ENCODE data around the gene ITGA5. TPM values are rescaled to one million over a fixed set of nuclear protein-coding genes. Genes with fewer than 3 reads are reported as not detected.
A peak's percentile ranks its signal among the peaks of the same experiment; 100 is the strongest.

ITGA5 gene
- total and polyA plus RNA-seq, 2 of the 13 experiments (the other 11 are each of a cell fraction or from before 2014, with no cell fraction given): 0.20 to 0.40 TPM

DNA sequence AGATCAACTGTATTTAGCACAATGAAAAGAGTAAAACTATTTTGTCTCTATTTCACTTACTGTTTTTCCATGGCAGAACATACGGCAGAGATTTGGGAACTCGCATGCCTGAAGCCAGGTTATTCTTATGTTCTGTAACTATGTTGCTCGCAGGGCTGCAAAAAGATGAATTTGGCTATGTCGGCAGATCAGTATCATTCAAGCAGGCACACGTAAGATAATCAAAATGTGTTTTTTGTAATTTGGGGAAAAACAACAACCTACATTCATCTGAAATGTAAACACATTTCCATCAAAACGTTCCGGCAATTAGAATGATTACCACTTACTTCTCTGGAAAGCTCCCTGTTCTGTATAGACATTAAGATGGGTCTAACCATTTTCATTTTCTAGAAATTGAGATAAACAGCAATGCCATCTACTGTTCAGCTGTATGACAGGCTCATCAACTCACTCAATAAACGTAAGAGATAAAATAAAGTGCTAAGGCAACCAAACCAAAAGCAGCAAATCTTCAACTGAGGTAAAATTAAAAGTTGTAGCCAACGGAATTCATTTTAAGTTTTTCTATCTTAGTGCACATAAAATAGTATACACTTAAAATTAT is 41.4 kb upstream of the ITGA5 start:
- in situ Hi-C loops (cut with HindIII; ENCODE audit: extremely low pct_ligation_motif_present, low pct_unique_long_range_greater_than_20kb) (no loop called here), intact Hi-C loops (cut with micrococcal nuclease; ENCODE audit: unreplicated experiment) (no loop called here)
- Histone ChIP-seq H4K20me1 (ENCODE audit: insufficient read depth, low read length) (no peaks in the 10 kb centered on the region), H3K9ac (ENCODE audit: insufficient read depth, low read depth, low read length) (no peak overlapping the region), H3K36me3 (replicated peaks in 1 of 2; ENCODE audit: control insufficient read depth in 1 of 2, insufficient read depth in 2 of 2, low read length in 2 of 2) (no peaks in the 10 kb centered on the region), H3K9me3 (ENCODE audit: low read length) (no peaks in the 10 kb centered on the region), H3K4me2 (ENCODE audit: low read depth, low read length) (no peak overlapping the region), H3K27me3 (ENCODE audit: control insufficient read depth in 1 of 2, insufficient read depth in 2 of 2, low read length in 2 of 2) (0 out of 5 replicates have a peak, but pooled peaks cover 0 to 2% of the 10 kb centered on the region in 2 experiments), H3K79me2 (ENCODE audit: insufficient read depth, low read length) (no peaks in the 10 kb centered on the region), H3K27ac (ENCODE audit: extremely low read length, insufficient read depth, low read length) (no peak overlapping the region), H3K4me1 (ENCODE audit: insufficient read depth, low read length) (no peaks in the 10 kb centered on the region), H2AFZ (ENCODE audit: low read length) (no peak overlapping the region), H3K4me3 (replicated peaks in 1 of 3; ENCODE audit: insufficient read depth in 1 of 3, low read depth in 2 of 3, low read length in 3 of 3) (no peak overlapping the region)
- FAIRE-seq (no peak), ATAC-seq (no peak), DNase-seq (ENCODE audit: low spot score) (no peak)
- no TSS peak for BruUV-seq (replicated peaks)
- ChIA-PET CTCF (ENCODE audit: low intra/inter-chr PET ratio, low total read pairs) (no interaction called here), POLR2A (no interaction called here)
- WGBS (ENCODE audit: low lambda C conversion rate): 44% methylated on average over 9 of the region's 9 CpGs
- 0 out of 4 replicates have a peak, but pooled peaks of 1 of the 2 experiments have one; percentile 13 for TF ChIP-seq MAFK (conservative IDR thresholded peaks at IDR 0.05 in 1 of 2, IDR thresholded peaks at IDR 0.05 in 1 of 2; ENCODE audit: low read length in 2 of 2)
- no peak for TF ChIP-seq KLF13 (CRISPR knock-in tag; IDR thresholded peaks at IDR 0.05)

DNA sequence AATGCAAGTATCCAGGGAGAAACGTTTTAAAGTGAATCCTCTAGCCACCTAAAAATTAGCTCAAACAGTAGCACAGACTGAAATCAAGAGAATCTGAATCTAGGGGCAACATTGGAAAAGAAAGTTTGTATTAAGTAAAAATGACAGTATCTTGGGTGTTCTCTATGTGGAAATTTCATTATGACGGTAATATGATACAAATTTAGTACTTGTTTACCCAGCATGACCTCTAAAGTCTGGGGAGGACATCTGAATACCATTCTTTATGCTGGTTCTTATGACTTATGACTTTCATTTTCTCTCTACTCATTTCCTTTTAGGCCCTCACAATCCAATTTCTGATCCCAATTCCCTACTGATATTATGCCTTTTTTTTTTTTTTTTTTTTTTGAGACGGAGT is 40.3 kb upstream of the ITGA5 start:
- H3K4me3 ChIP-seq (replicated peaks in 1 of 3; ENCODE audit: insufficient read depth in 1 of 3, low read depth in 2 of 3, low read length in 3 of 3): no peak overlapping the region
- no peaks in the 10 kb centered on the region for H3K36me3 ChIP-seq (replicated peaks in 1 of 2; ENCODE audit: control insufficient read depth in 1 of 2, insufficient read depth in 2 of 2, low read length in 2 of 2)
- DNase-seq (ENCODE audit: low spot score): no peak
- no peak for FAIRE-seq
- WGBS (ENCODE audit: low lambda C conversion rate): 31% methylated on average over 3 of the region's 3 CpGs
- intact Hi-C loops (cut with micrococcal nuclease; ENCODE audit: unreplicated experiment): no loop called here
- H3K4me1 ChIP-seq (ENCODE audit: insufficient read depth, low read length): no peaks in the 10 kb centered on the region
- no peak overlapping the region for H3K9ac ChIP-seq (ENCODE audit: insufficient read depth, low read depth, low read length)
- no peaks in the 10 kb centered on the region for H3K9me3 ChIP-seq (ENCODE audit: low read length)
- H4K20me1 ChIP-seq (ENCODE audit: insufficient read depth, low read length): no peaks in the 10 kb centered on the region
- peaks cover 0 to 11% of the 10 kb centered on the region in 2 experiments; a peak in 2 of 5 replicates for H3K27me3 ChIP-seq (ENCODE audit: control insufficient read depth in 1 of 2, insufficient read depth in 2 of 2, low read length in 2 of 2)
- TF ChIP-seq THAP11 (CRISPR knock-in tag; IDR thresholded peaks at IDR 0.05): no peak
- in situ Hi-C loops (cut with HindIII; ENCODE audit: extremely low pct_ligation_motif_present, low pct_unique_long_range_greater_than_20kb): no loop called here
- no peak overlapping the region for H2AFZ ChIP-seq (ENCODE audit: low read length)
- ATAC-seq: no peak
- ChIA-PET POLR2A (no interaction called here), CTCF (ENCODE audit: low intra/inter-chr PET ratio, low total read pairs) (no interaction called here)
- no peaks in the 10 kb centered on the region for H3K79me2 ChIP-seq (ENCODE audit: insufficient read depth, low read length)
- no peak overlapping the region for H3K4me2 ChIP-seq (ENCODE audit: low read depth, low read length)
- no peak overlapping the region for H3K27ac ChIP-seq (ENCODE audit: extremely low read length, insufficient read depth, low read length)
- no TSS peak for BruUV-seq (replicated peaks)
